ENCODE results near the gene TFAM. TPM values are rescaled to one million over a fixed set of nuclear protein-coding genes. Genes with fewer than 3 reads are reported as not detected.

Gene TFAM
- total and polyA plus RNA-seq, 2 donors from 2014 or later = 18.5 to 35.0 TPM

- Histone ChIP-seq H3K9ac (ENCODE audit: low read length in 3 of 3) (no peak overlapping the region), H3K9me3 (ENCODE audit: control insufficient read depth in 2 of 3, insufficient read depth in 1 of 3, low read length in 3 of 3) (no peaks in the 10 kb centered on the region), H3K27ac (ENCODE audit: low read depth in 2 of 2, low read length in 2 of 2) (no peak overlapping the region), H3K4me1 (ENCODE audit: control insufficient read depth in 2 of 3, insufficient read depth in 2 of 3, low read depth in 1 of 3, low read length in 3 of 3) (no peaks in the 10 kb centered on the region), H3K36me3 (ENCODE audit: control insufficient read depth in 2 of 3, insufficient read depth in 3 of 3, low read length in 3 of 3) (no peaks in the 10 kb centered on the region), H3K27me3 (ENCODE audit: control insufficient read depth, insufficient read depth, low read length) (no peaks in the 10 kb centered on the region), H3K4me3 (ENCODE audit: low read length in 3 of 3) (no peak overlapping the region)
- no peak for TF ChIP-seq CTCF (IDR thresholded peaks at IDR 0.05; ENCODE audit: borderline replicate concordance, extremely low read depth, insufficient read depth)
- FAIRE-seq (no peak), DNase-seq (no peak)
- intact Hi-C loops (cut with DNase I) = no loop called here
These were observed 43.3 kb upstream of the TFAM start for GRCh38 chr10:58341947-58342346.

- no peak for DNase-seq
- TF ChIP-seq CTCF (IDR thresholded peaks at IDR 0.05; ENCODE audit: borderline replicate concordance, extremely low read depth, insufficient read depth) = no peak
- Histone ChIP-seq H3K27ac (ENCODE audit: low read depth in 2 of 2, low read length in 2 of 2) (no peak overlapping the region), H3K4me3 (ENCODE audit: low read length in 3 of 3) (no peak overlapping the region), H3K9me3 (ENCODE audit: control insufficient read depth in 2 of 3, insufficient read depth in 1 of 3, low read length in 3 of 3) (no peaks in the 10 kb centered on the region), H3K36me3 (ENCODE audit: control insufficient read depth in 2 of 3, insufficient read depth in 3 of 3, low read length in 3 of 3) (no peaks in the 10 kb centered on the region), H3K4me1 (ENCODE audit: control insufficient read depth in 2 of 3, insufficient read depth in 2 of 3, low read depth in 1 of 3, low read length in 3 of 3) (no peaks in the 10 kb centered on the region), H3K9ac (ENCODE audit: low read length in 3 of 3) (no peak overlapping the region), H3K27me3 (ENCODE audit: control insufficient read depth, insufficient read depth, low read length) (no peaks in the 10 kb centered on the region)
- intact Hi-C loops (cut with DNase I) = no loop called here
- no peak for FAIRE-seq
These were observed 37.2 kb upstream of the TFAM start for GRCh38 chr10:58347967-58348366.

DNA sequence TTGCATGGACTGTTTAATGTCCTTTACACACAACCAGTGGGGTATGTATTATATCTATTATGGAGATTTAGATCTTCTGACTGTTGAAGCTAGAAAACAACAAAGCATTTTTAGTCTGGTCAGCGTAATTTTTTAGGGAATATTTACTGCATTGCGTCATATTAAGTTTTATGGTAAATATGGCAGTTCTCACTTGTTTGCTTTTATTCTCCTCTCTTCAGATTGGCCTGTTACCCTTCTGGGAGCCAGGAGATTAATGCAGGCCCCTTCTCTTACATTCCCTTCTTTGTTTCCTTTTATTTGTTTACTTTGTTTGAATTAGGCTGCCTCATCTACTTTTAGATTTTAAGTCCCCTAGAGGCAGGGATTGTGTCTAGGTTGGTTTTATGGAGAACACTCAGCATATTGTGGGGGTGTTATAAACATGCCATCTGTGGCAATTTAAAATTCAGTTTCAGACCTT is 36.6 kb upstream of the TFAM start:
- Histone ChIP-seq H3K4me1 (ENCODE audit: control insufficient read depth in 2 of 3, insufficient read depth in 2 of 3, low read depth in 1 of 3, low read length in 3 of 3) (no peaks in the 10 kb centered on the region), H3K27me3 (ENCODE audit: control insufficient read depth, insufficient read depth, low read length) (no peaks in the 10 kb centered on the region), H3K27ac (ENCODE audit: low read depth in 2 of 2, low read length in 2 of 2) (no peak overlapping the region), H3K9me3 (ENCODE audit: control insufficient read depth in 2 of 3, insufficient read depth in 1 of 3, low read length in 3 of 3) (no peaks in the 10 kb centered on the region), H3K4me3 (ENCODE audit: low read length in 3 of 3) (no peak overlapping the region), H3K36me3 (ENCODE audit: control insufficient read depth in 2 of 3, insufficient read depth in 3 of 3, low read length in 3 of 3) (no peaks in the 10 kb centered on the region), H3K9ac (ENCODE audit: low read length in 3 of 3) (no peak overlapping the region)
- intact Hi-C loops (cut with DNase I) = no loop called here
- FAIRE-seq = no peak
- no peak for TF ChIP-seq CTCF (IDR thresholded peaks at IDR 0.05; ENCODE audit: borderline replicate concordance, extremely low read depth, insufficient read depth)
- DNase-seq = peak in 1 of 5 donors; percentile 5

DNA sequence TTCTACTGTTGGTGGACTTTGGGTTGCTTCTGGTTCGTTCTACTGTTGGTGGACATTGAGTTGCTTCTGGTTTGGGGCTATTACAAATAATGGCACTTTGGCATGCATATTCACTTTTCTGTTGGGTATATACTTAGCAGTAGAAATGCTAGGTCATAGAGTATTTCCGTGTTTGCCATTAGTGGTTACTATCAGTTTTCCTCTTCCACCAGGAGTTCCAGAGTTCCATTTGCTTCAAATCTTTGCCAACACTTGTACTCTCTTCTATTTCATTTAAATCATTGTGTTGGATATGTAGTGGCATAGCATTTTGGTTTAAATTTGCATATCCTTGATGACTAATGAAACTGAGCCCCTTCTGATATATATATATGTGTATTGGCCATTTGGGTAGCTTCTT is 35.2 kb upstream of the TFAM start:
- no peak for DNase-seq
- H3K4me1 ChIP-seq (ENCODE audit: control insufficient read depth in 2 of 3, insufficient read depth in 2 of 3, low read depth in 1 of 3, low read length in 3 of 3) = no peaks in the 10 kb centered on the region
- FAIRE-seq = no peak
- no peak for TF ChIP-seq CTCF (IDR thresholded peaks at IDR 0.05; ENCODE audit: borderline replicate concordance, extremely low read depth, insufficient read depth)
- no peaks in the 10 kb centered on the region for H3K9me3 ChIP-seq (ENCODE audit: control insufficient read depth in 2 of 3, insufficient read depth in 1 of 3, low read length in 3 of 3)
- H3K4me3 ChIP-seq (ENCODE audit: low read length in 3 of 3) = no peak overlapping the region
- intact Hi-C loops (cut with DNase I) = no loop called here
- H3K27ac ChIP-seq (ENCODE audit: low read depth in 2 of 2, low read length in 2 of 2) = no peak overlapping the region
- H3K27me3 ChIP-seq (ENCODE audit: control insufficient read depth, insufficient read depth, low read length) = no peaks in the 10 kb centered on the region
- H3K9ac ChIP-seq (ENCODE audit: low read length in 3 of 3) = no peak overlapping the region
- H3K36me3 ChIP-seq (ENCODE audit: control insufficient read depth in 2 of 3, insufficient read depth in 3 of 3, low read length in 3 of 3) = no peaks in the 10 kb centered on the region
